PC-3 (cell line): ENCODE measurements around the gene EXD3. TPM values are rescaled to one million over a fixed set of nuclear protein-coding genes. Genes with fewer than 3 reads are reported as not detected.

Experiments
- ATAC-seq: fragments of 200-7000 bp; cut with Tn5 transposase; 2 replicates; pipeline ENCODE4 v1.9.1; 2020; ENCODE audit warnings: mild to moderate bottlenecking, moderate library complexity
- BruUV-seq: library from RNA; stranded (reverse); fragments of 400-500 nt; replicated peaks from 2 replicates; lab custom pipeline; 2021; lab: Mats Ljungman, UMichigan
- CTCF ChIA-PET: fragments of 300-600 bp; sonication (Branson Sonifier 250); formaldehyde crosslinking; loops from one replicate; lab custom pipeline; 2022; ENCODE audit warnings: antibody characterized with exemption; lab: Charles Lee
- POLR2A ChIA-PET: fragments of 300-600 bp; sonication (Branson Sonifier 250); formaldehyde crosslinking; loops from one replicate; lab custom pipeline; 2022; ENCODE audit warnings: antibody characterized with exemption; ENCODE audit not compliant: unreplicated experiment; lab: Charles Lee
- DNase-seq: peaks from one replicate; pipeline ENCODE4 v3.0.0-alpha.2; 2015
- H2AFZ ChIP-seq: fragments of 300-600 bp; sonication (generic); 2 replicates; pipeline ENCODE4 v1.6.0; 2016; ENCODE audit warnings: antibody characterized with exemption, low read length
- H3F3A ChIP-seq: fragments of 300-600 bp; sonication (generic); one replicate; pipeline ENCODE4 v1.6.0; 2017; ENCODE audit warnings: antibody characterized with exemption, low read length, control low read depth, mild to moderate bottlenecking; ENCODE audit not compliant: unreplicated experiment
- H3K27ac ChIP-seq: fragments of 300-600 bp; sonication (generic); 2 replicates; pipeline ENCODE4 v1.5.1; 2016; ENCODE audit warnings: mild to moderate bottlenecking, low read length
- H3K27me3 ChIP-seq: fragments of 300-600 bp; sonication (generic); 2 replicates; pipeline ENCODE4 v1.6.1; 2016; ENCODE audit warnings: low read length, mixed read lengths
- H3K36me3 ChIP-seq: fragments of 300-600 bp; sonication (generic); 2 replicates; pipeline ENCODE4 v1.6.1; 2016; ENCODE audit warnings: low read depth, mixed run types, low read length, mixed read lengths
- H3K4me1 ChIP-seq: fragments of 300-600 bp; sonication (generic); 2 replicates; pipeline ENCODE4 v1.5.1; 2016; ENCODE audit warnings: low read length; ENCODE audit not compliant: insufficient read depth
- H3K4me2 ChIP-seq: fragments of 300-600 bp; sonication (generic); 2 replicates; pipeline ENCODE4 v1.6.0; 2016; ENCODE audit warnings: low read length
- H3K4me3 ChIP-seq: fragments of 300-600 bp; sonication (generic); 2 replicates; pipeline ENCODE4 v1.5.1; 2016; ENCODE audit warnings: mild to moderate bottlenecking, low read length, mixed read lengths
- H3K79me2 ChIP-seq: fragments of 300-600 bp; sonication (generic); 2 replicates; pipeline ENCODE4 v1.6.1; 2017; ENCODE audit warnings: low read length, mixed read lengths
- H3K9ac ChIP-seq: fragments of 300-600 bp; sonication (generic); 2 replicates; pipeline ENCODE4 v1.6.0; 2016; ENCODE audit warnings: mild to moderate bottlenecking, low read length
- H3K9me2 ChIP-seq: fragments of 300-600 bp; sonication (generic); replicated peaks from 2 replicates; pipeline ENCODE4 v1.6.1; 2016; ENCODE audit warnings: mixed run types, low read length, mixed read lengths
- H3K9me3 ChIP-seq: fragments of 300-600 bp; sonication (generic); 2 replicates; pipeline ENCODE4 v1.6.1; 2016; ENCODE audit warnings: low read length, mixed read lengths
- H4K20me1 ChIP-seq: fragments of 300-600 bp; sonication (generic); 2 replicates; pipeline ENCODE4 v1.6.1; 2016; ENCODE audit warnings: low read length, mixed read lengths
- EZH2 ChIP-seq: fragments of 300-600 bp; sonication (generic); IDR thresholded peaks from one replicate; pipeline ENCODE4 v1.6.1; 2017; ENCODE audit warnings: antibody characterized with exemption, mild to moderate bottlenecking, low read length; ENCODE audit not compliant: unreplicated experiment
- EZH2phosphoT487 ChIP-seq: fragments of 300-600 bp; sonication (generic); IDR thresholded peaks from 2 replicates; pipeline ENCODE4 v1.6.1; 2018; ENCODE audit warnings: mild to moderate bottlenecking, antibody characterized with exemption, low read length, borderline replicate concordance
- intact Hi-C: fragments of 100-400 bp; cut with micrococcal nuclease; formaldehyde crosslinking; loops from 2 replicates; pipeline ENCODE4 v1.9.0; 2023
- total RNA-seq: library from RNA; depleted of rRNA; stranded (reverse); fragments of >200 nt; gene quantifications from 2 replicates; pipeline ENCODE4 v1.2.3, GENCODE V29; 2014
- TF ChIP-seq, protein P1 (sequence below): fragments of 300-600 bp; sonication (generic); conservative IDR thresholded peaks from 2 replicates; pipeline ENCODE4 v1.5.1; 2017; ENCODE audit warnings: antibody characterized with exemption, low read depth, mild to moderate bottlenecking, low read length

EXD3 gene
- total RNA-seq, 1 experiment from 2014 or later: 1.9 TPM

DNA sequence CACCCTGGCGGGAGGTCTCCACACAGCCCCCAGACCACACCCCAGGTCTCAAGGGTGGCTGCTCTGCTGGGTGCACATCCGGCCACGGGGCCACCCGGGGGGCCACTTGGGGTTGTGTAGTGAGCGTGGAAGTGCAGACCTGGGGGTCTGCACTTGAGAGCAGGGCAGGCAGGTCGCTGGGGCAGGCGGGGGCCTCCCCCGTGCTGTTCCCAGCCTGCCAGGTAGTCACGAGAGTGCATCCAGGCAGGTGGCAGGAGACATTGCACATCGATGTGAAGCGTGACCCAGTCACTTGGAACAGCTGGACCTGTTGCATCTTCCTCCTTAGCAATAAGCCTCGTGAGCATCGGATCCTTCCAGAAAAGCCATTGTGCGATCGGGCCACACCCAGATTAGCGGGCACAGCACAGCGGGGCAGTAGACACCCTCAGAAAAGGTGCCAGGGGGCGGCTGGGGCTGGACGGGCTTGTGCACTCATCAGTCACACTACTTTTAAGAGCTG, 23.0 kb upstream of the EXD3 start:
- no peak overlapping the region for H3K9ac ChIP-seq
- intact Hi-C loops: loop anchor here (5.0 kb wide), 1 partner anchor 159 kb away; no protein-coding TSS in a partner anchor

DNA sequence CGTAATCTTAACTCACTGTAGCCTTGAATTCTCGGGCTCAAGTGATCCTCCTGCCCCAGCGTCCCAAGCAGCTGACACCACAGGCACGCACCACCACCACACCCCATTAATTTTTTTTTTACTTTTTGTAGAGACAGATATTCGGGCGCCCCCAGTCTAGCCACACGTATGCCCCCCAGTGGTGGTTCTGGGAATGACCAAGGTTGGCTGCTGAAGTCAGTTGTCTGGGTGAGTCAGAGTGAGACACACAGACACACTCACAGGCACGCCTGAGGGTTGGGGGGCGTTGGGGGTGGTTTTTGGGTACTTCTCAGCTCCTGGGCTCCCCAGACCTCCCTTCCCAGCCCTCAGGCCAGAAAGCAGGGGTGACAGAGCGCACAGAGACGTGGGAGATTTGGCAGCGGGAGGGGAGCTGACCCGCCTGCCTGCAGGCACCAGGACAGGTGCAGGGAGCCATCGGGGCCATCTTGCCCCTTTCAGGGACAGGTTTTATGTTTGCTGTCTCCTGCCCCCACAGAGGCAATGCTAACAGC, 22.4 kb upstream of the EXD3 start:
- peak overlapping the region; percentile 64; the same call in 1 of the 2 replicates for H2AFZ ChIP-seq
- no peak overlapping the region for H3K9ac ChIP-seq
- no TSS peak for BruUV-seq
- peak overlapping the region; percentile 84 for H3K4me2 ChIP-seq
- no peaks in the 10 kb centered on the region for H3K9me2 ChIP-seq
- no peaks in the 10 kb centered on the region for H3K79me2 ChIP-seq
- no peaks in the 10 kb centered on the region for H3F3A ChIP-seq
- peak overlapping the region; percentile 47; the same call in 1 of the 2 replicates for H3K4me3 ChIP-seq
- DNase-seq (peak; percentile 83), ATAC-seq (peak; percentile 69)
- CTCF ChIA-PET: no interaction called here
- peaks cover 7% of the 10 kb centered on the region; the same call in 1 of the 2 replicates for H3K4me1 ChIP-seq
- no peak overlapping the region for H3K27ac ChIP-seq
- H4K20me1 ChIP-seq: no peaks in the 10 kb centered on the region
- no peaks in the 10 kb centered on the region for H3K36me3 ChIP-seq
- POLR2A ChIA-PET: no interaction called here
- TF ChIP-seq EZH2 (no peak), EZH2phosphoT487 (no peak)
- TF ChIP-seq, protein P1, sequence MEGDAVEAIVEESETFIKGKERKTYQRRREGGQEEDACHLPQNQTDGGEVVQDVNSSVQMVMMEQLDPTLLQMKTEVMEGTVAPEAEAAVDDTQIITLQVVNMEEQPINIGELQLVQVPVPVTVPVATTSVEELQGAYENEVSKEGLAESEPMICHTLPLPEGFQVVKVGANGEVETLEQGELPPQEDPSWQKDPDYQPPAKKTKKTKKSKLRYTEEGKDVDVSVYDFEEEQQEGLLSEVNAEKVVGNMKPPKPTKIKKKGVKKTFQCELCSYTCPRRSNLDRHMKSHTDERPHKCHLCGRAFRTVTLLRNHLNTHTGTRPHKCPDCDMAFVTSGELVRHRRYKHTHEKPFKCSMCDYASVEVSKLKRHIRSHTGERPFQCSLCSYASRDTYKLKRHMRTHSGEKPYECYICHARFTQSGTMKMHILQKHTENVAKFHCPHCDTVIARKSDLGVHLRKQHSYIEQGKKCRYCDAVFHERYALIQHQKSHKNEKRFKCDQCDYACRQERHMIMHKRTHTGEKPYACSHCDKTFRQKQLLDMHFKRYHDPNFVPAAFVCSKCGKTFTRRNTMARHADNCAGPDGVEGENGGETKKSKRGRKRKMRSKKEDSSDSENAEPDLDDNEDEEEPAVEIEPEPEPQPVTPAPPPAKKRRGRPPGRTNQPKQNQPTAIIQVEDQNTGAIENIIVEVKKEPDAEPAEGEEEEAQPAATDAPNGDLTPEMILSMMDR: peak; percentile 75
- no peaks in the 10 kb centered on the region for H3K27me3 ChIP-seq
- intact Hi-C loops: loop anchor here (5.0 kb wide), 1 partner anchor 158 kb away; no protein-coding TSS in a partner anchor
- H3K9me3 ChIP-seq: no peaks in the 10 kb centered on the region

More for the DNA sequence above, 23.0 kb upstream of the EXD3 start:
- no peaks in the 10 kb centered on the region for H3K9me3 ChIP-seq
- TF ChIP-seq, protein P1: no peak
- no peak for TF ChIP-seq EZH2
- no peak for TF ChIP-seq EZH2phosphoT487
- no peaks in the 10 kb centered on the region for H4K20me1 ChIP-seq
- DNase-seq: no peak
- peak overlapping the region; percentile 47; the same call in 1 of the 2 replicates for H3K4me3 ChIP-seq
- H3K27ac ChIP-seq: no peak overlapping the region
- 0 out of 2 replicates have a peak overlapping the region, but pooled peaks have one; percentile 64 for H2AFZ ChIP-seq
- POLR2A ChIA-PET: interaction anchor here (0.6 kb wide), 1 partner anchor 105 kb away, joined by 4 read pairs; no protein-coding TSS in a partner anchor
- no peaks in the 10 kb centered on the region for H3K27me3 ChIP-seq
- H3K9me2 ChIP-seq: no peaks in the 10 kb centered on the region
- peaks cover 7% of the 10 kb centered on the region; the same call in 1 of the 2 replicates for H3K4me1 ChIP-seq
- H3K79me2 ChIP-seq: no peaks in the 10 kb centered on the region
- H3K4me2 ChIP-seq: peak overlapping the region; percentile 84
- no peaks in the 10 kb centered on the region for H3F3A ChIP-seq
- H3K36me3 ChIP-seq: no peaks in the 10 kb centered on the region
- no TSS peak for BruUV-seq
- peak; percentile 3; the same call in 1 of the 2 replicates for ATAC-seq
- CTCF ChIA-PET: interaction anchor here (0.8 kb wide), 1 partner anchor 159 kb away, joined by 4 read pairs; no protein-coding TSS in a partner anchor
